KBM-7 (cell line): ENCODE data around the gene MAPKAPK3.

ENCODE experiments used
- DNase-seq: peaks from one replicate; pipeline ENCODE4 v3.0.0-alpha.2; 2015
- in situ Hi-C: fragments of 300-500 bp; cut with MboI; formaldehyde crosslinking; loops from 2 replicates; pipeline ENCODE4 v1.14.3; 2020; ENCODE audit warnings: low sequenced_read_pairs, low pct_unique_long_range_greater_than_20kb, mixed read lengths

Gene MAPKAPK3

GRCh38 chr3:50617096-50617791 lies at the start of gene MAPKAPK3:
Gene MAPKAPK3 (plus strand): TSS chr3:50617151. CDS start chr3:50617566, 415 bp downstream.
- DNase-seq: peak; percentile 59
- in situ Hi-C loops: no loop called here

- in situ Hi-C loops: no loop called here
- no peak for DNase-seq
These were observed 49.4 kb upstream of the MAPKAPK3 start, which contains the start of gene C3orf18 for GRCh38 chr3:50567386-50568167. Gene C3orf18 (minus strand): TSS chr3:50567747. CDS start chr3:50565699, 2,048 bp downstream.

DNA sequence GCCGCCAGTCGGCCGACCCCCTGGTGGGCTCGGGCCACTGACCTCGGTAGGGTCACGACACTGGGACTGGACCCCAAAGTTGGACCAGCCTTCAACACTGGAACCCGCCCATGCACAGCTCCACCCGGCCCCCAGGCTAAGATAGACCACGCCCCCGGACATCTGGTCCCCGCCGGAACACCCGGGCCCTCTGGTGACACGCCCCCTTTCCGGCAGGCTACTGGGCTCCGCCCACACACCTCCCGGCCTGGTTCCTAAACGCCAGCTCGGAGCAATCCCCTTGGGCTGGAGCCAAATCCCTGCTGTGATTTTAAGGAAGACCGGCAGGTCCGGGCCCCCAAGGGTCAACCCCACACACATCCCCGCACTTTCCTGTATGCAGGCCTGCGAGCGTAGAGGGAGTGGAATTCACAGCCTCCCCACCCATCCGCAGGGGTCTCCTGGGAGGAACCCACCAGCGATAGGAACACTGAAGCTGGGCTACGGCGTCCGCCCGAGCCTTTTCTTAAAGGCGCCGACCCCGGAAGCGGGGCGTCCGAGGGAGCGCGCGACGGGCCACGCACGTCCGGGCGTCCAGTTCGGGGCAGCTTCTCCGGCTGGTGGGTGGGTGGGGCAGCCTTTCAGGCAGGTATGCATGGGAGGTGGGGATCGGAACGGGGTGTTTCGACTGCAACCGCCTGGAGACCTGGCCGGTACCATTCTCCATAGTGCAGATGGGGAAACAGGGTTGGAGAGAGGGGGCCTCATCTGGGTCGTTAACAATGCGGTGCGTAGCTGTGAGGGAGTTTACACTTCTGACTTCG lies 47.8 kb upstream of the MAPKAPK3 start, which contains the start of gene HEMK1:
Gene HEMK1 (plus strand): TSS at position 576 of the 803 bp plus-strand sequence. CDS start 1,583 bp downstream, outside the sequence.
- in situ Hi-C loops: no loop called here
- peak; percentile 95 for DNase-seq

- DNase-seq: no peak
- in situ Hi-C loops: no loop called here
These were observed 46.3 kb upstream of the MAPKAPK3 start for GRCh38 chr3:50570508-50571279.

- no peak for DNase-seq
- in situ Hi-C loops: no loop called here
These were observed 45.5 kb upstream of the MAPKAPK3 start for GRCh38 chr3:50571486-50571885.

GRCh38 chr3:50572158-50572557 lies 44.8 kb upstream of the MAPKAPK3 start:
- DNase-seq: peak; percentile 91

DNA sequence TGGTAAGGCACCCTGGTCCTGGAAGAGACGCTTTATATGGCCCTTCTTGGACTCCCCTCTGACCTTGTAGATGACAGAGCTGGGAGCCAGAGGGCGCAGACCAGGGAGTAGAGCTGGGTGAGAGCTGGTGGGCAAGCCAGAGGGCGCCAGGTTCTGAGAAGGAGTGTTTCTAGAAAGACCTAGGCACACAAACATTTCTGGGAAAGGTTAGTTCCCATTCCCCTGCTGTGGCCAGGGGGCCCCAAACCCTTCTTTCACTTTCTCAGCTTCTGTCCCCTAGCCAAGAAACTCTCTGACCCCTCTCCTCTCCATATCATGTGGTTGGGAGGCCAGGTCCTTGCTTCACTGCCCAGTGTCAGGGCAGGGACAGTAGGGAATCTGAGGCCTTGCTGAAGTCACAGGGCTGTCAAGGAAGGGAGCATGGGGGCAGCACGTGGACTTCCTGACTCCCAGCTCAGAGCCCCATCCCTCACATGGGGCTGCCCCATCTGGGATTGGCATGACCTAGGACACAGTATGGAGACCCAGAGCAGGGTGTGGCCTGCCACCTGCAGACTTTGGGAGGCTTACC lies 44.1 kb upstream of the MAPKAPK3 start:
- peak; percentile 47 for DNase-seq
- in situ Hi-C loops: no loop called here

More at GRCh38 chr3:50572158-50572557, 44.8 kb upstream of the MAPKAPK3 start:
- in situ Hi-C loops: no loop called here

- DNase-seq: peak; percentile 26
- in situ Hi-C loops: no loop called here
These were observed 43.1 kb upstream of the MAPKAPK3 start for GRCh38 chr3:50573566-50574443.

GRCh38 chr3:50574444-50574831 lies 42.5 kb upstream of the MAPKAPK3 start:
- no peak for DNase-seq
- in situ Hi-C loops: no loop called here

DNA sequence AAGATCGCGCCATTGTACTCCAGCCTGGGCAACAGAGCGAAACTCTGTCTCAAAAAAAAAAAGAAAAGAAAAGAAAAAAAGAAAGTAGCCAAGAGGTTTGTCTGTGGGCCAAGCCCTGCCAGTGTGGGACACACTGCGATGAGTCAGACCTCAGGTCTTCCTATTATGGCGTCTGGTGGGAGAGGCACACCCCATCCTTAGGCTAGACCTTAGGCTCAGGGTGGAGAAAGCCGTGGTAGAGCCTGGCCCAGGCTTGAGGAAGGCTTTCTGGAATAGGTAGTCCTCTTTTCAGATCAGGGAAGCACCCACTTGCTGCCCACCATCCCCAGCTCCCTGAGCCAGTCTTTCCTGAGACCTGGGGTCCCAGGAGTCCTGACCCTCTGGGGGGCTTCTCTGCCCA lies 41.6 kb upstream of the MAPKAPK3 start:
- DNase-seq: no peak
- in situ Hi-C loops: no loop called here

GRCh38 chr3:50577348-50577747 lies 39.6 kb upstream of the MAPKAPK3 start:
- DNase-seq: no peak
- in situ Hi-C loops: no loop called here

DNA sequence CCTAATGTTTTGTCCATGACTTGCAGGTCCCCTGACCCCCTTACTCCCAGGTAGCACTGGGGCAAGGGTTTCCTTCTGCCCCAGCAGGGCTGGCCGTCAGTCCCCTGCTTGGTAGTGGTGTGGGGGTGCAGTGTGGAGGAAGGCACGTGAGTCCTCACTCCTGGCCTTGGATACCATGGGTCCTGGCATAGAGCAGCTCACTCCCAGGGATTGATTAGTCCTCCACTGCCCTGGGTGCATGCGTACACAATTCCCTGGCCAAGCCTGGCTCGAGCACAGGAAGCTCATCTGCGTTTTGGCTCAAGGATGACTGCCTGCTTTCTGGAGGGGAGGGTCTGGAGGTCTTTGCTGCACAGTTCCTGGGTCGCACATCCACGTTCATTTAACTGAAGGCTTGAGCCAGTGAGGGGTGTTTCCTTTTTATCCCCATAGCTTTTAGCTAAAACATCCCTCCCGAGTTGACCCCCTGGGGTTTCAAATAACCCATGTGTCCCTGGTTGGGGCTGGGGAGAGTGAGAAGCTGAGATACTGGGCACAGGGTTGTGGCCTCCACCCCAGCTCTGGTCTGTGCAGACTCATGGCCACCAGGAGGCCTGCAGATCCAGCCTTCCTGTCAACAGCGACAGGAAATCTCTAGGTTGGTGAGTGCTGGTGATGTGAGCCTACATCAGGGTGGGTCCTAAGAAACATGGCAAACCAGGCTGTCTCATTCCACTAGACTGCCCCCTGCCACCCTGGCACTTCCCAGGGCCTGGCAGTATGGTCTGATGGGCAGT lies 36.1 kb upstream of the MAPKAPK3 start:
- DNase-seq: no peak
- in situ Hi-C loops: no loop called here

GRCh38 chr3:50581459-50581842 lies 35.5 kb upstream of the MAPKAPK3 start:
- no peak for DNase-seq
- in situ Hi-C loops: no loop called here

- no peak for DNase-seq
- in situ Hi-C loops: no loop called here
These were observed 34.9 kb upstream of the MAPKAPK3 start for GRCh38 chr3:50582083-50582482.

DNA sequence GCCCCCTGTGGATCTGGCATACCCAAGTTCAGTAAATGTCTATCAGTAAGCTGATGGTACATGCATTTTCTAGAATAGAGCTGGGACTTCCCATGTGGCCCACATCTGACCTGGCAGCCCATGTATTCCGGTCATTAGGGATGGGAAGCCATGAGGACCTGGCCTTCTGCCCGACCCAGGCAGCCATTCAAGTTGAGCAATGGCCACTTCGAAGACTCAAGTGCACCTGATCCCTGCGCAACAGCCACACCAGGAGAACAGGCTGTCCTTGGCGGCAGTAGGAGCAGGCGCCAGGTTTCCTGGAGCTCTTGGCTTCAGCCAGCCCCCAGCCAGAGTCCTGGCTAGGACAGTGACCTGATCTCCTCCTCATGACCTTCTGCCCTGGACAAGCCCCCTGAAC lies 33.1 kb upstream of the MAPKAPK3 start:
- in situ Hi-C loops: no loop called here
- DNase-seq: no peak

GRCh38 chr3:50584391-50584790 lies 32.6 kb upstream of the MAPKAPK3 start:
- in situ Hi-C loops: no loop called here

More at GRCh38 chr3:50584391-50584790, 32.6 kb upstream of the MAPKAPK3 start:
- DNase-seq: no peak
